Loucy (cell line): ENCODE results near the gene VMAC.

Experiments used
- H2AFZ ChIP-seq: fragments of 200-600 bp; sonication (generic); 2 replicates; pipeline ENCODE4 v1.6.0; 2016; ENCODE audit warnings: antibody characterized with exemption, mild to moderate bottlenecking, low read length, moderate library complexity
- H3F3A ChIP-seq: fragments of 200-600 bp; 2 replicates; pipeline ENCODE4 v1.6.0; 2016; ENCODE audit warnings: antibody characterized with exemption, low read depth, mild to moderate bottlenecking
- H3K27me3 ChIP-seq: fragments of 200-600 bp; sonication (generic); 2 replicates; pipeline ENCODE4 v1.6.1; 2014; ENCODE audit warnings: low read length, mild to moderate bottlenecking; ENCODE audit not compliant: insufficient read depth, poor library complexity, severe bottlenecking
- H3K36me3 ChIP-seq: fragments of 200-600 bp; sonication (generic); 2 replicates; pipeline ENCODE4 v1.6.1; 2016; ENCODE audit warnings: low read length; ENCODE audit not compliant: insufficient read depth
- H3K4me1 ChIP-seq: fragments of 200-600 bp; sonication (generic); 2 replicates; pipeline ENCODE4 v1.5.1; 2014; ENCODE audit warnings: low read length, mild to moderate bottlenecking; ENCODE audit not compliant: insufficient read depth, poor library complexity, severe bottlenecking
- H3K4me2 ChIP-seq: fragments of 200-600 bp; sonication (generic); 2 replicates; pipeline ENCODE4 v1.6.0; 2014; ENCODE audit warnings: antibody characterized with exemption, low read length, low read depth, mild to moderate bottlenecking; ENCODE audit not compliant: poor library complexity, severe bottlenecking
- H3K4me3 ChIP-seq: fragments of 200-600 bp; sonication (generic); 2 replicates; pipeline ENCODE4 v1.5.1; 2014; ENCODE audit warnings: low read length, mild to moderate bottlenecking, mixed read lengths; ENCODE audit not compliant: poor library complexity, severe bottlenecking
- H3K79me2 ChIP-seq: fragments of 200-600 bp; sonication (generic); 2 replicates; pipeline ENCODE4 v1.6.1; 2014; ENCODE audit warnings: low read length; ENCODE audit not compliant: insufficient read depth
- H3K9ac ChIP-seq: fragments of 200-600 bp; sonication (generic); 2 replicates; pipeline ENCODE4 v1.6.0; 2014; ENCODE audit warnings: mild to moderate bottlenecking, low read depth, low read length, moderate library complexity; ENCODE audit not compliant: poor library complexity, severe bottlenecking
- H3K9me2 ChIP-seq: fragments of 200-600 bp; sonication (generic); replicated peaks from 2 replicates; pipeline ENCODE4 v1.6.1; 2016; ENCODE audit warnings: low read depth, low read length, mixed read lengths
- H3K9me3 ChIP-seq: fragments of 200-600 bp; sonication (generic); 2 replicates; pipeline ENCODE4 v1.6.1; 2014; ENCODE audit warnings: mild to moderate bottlenecking, antibody characterized with exemption, low read length, low read depth; ENCODE audit not compliant: insufficient read depth
- H4K20me1 ChIP-seq: fragments of 200-600 bp; sonication (generic); 2 replicates; pipeline ENCODE4 v1.6.0; 2014; ENCODE audit warnings: antibody characterized with exemption, low read length, mild to moderate bottlenecking; ENCODE audit not compliant: insufficient read depth, poor library complexity, severe bottlenecking
- CTCF ChIP-seq: fragments of 200-600 bp; sonication (generic); conservative IDR thresholded peaks from 2 replicates; pipeline ENCODE4 v1.5.1; 2014; ENCODE audit warnings: mild to moderate bottlenecking, antibody characterized with exemption, low read length
- EZH2phosphoT487 ChIP-seq: fragments of 200-600 bp; IDR thresholded peaks from 2 replicates; pipeline ENCODE4 v1.6.1; 2018; ENCODE audit warnings: antibody characterized with exemption, mild to moderate bottlenecking, moderate library complexity, borderline replicate concordance

VMAC gene

DNA sequence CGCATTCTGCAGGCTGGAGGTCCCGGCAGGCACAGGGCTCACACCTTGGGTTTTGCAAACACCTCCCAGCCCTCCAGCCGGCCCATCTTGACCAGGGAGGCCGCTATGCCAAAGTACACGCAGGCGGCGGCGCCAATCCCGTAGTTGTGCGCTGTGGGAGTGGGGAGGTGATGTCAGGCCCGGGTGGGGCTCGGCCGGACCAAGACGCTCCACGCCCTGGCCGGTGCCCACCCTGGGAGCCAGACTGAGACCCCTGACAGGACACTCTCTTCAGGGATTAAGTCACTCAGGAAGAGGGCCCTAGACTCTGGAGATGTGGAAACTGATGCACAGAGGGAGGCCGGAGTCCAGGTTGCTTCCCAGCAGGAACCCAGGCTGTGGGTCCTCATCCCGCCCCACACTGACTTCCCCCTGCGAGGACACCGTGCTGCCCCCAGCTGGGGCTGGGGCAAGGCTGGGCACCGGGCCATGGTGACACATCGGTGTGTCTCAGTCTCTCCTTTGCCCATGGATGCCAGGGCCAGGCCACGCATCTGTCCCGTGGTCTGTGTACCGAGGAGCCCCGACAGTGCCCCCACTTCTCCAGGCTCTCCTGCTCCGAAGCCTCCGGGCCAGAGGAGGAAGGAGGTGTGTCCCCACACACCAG is 9.8 kb upstream of the VMAC start:
- Histone ChIP-seq H3K9me3 (no peaks in the 10 kb centered on the region), H3K79me2 (peaks cover 19% of the 10 kb centered on the region; the same call in 1 of the 2 replicates), H2AFZ (no peak overlapping the region), H3K4me3 (no peak overlapping the region), H3F3A (no peaks in the 10 kb centered on the region), H3K9ac (no peak overlapping the region), H3K4me1 (no peaks in the 10 kb centered on the region), H3K4me2 (no peak overlapping the region), H3K9me2 (no peaks in the 10 kb centered on the region), H4K20me1 (peaks cover 4% of the 10 kb centered on the region), H3K36me3 (peaks cover 18% of the 10 kb centered on the region; the same call in 1 of the 2 replicates), H3K27me3 (no peaks in the 10 kb centered on the region)
- TF ChIP-seq EZH2phosphoT487 = no peak
- no peak for TF ChIP-seq CTCF

- Histone ChIP-seq H2AFZ (no peak overlapping the region), H3K4me1 (no peaks in the 10 kb centered on the region), H4K20me1 (peaks cover 7% of the 10 kb centered on the region), H3K27me3 (no peaks in the 10 kb centered on the region), H3K4me2 (no peak overlapping the region), H3K79me2 (peaks cover 25% of the 10 kb centered on the region; the same call in 1 of the 2 replicates), H3F3A (no peaks in the 10 kb centered on the region), H3K36me3 (peaks cover 18% of the 10 kb centered on the region; the same call in 1 of the 2 replicates), H3K9ac (no peak overlapping the region), H3K9me3 (no peaks in the 10 kb centered on the region), H3K9me2 (no peaks in the 10 kb centered on the region), H3K4me3 (no peak overlapping the region)
- TF ChIP-seq EZH2phosphoT487 (no peak), CTCF (no peak)
Measured at GRCh38 chr19:5895409-5895808, 9.3 kb upstream of the VMAC start.

DNA sequence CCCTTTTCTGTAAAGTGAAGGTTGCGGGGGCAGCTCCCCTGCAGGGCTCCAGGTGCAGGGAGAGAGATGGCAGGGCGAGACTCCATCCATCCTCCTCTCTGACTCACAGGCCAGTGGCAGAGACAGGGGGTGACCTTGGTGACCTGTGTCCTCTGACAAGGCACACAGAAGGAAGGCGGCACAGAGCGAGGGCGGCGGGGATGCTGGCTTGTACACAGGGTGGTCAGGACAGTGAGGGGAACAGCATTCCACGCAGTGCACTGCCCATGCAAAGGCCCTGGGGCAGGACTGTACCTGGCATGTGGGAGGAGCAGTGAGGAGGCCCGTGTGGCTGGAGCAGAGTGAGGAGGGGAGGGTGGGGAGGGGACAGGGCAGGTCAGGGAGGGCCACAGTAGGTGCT is 8.8 kb upstream of the VMAC start:
- Histone ChIP-seq H4K20me1 (peaks cover 9% of the 10 kb centered on the region), H3K27me3 (no peaks in the 10 kb centered on the region), H3K4me1 (peaks cover 2% of the 10 kb centered on the region), H3F3A (no peaks in the 10 kb centered on the region), H3K9me3 (no peaks in the 10 kb centered on the region), H3K4me2 (no peak overlapping the region), H3K79me2 (peaks cover 30% of the 10 kb centered on the region), H3K4me3 (no peak overlapping the region), H3K36me3 (peaks cover 18% of the 10 kb centered on the region; the same call in 1 of the 2 replicates), H2AFZ (no peak overlapping the region), H3K9ac (no peak overlapping the region), H3K9me2 (no peaks in the 10 kb centered on the region)
- no peak for TF ChIP-seq EZH2phosphoT487
- no peak for TF ChIP-seq CTCF
